ENCODE measurements around the gene DNAJA4. TPM values are rescaled to one million over a fixed set of nuclear protein-coding genes. Genes with fewer than 3 reads are reported as not detected.

DNAJA4 gene
- total RNA-seq, 4 donors from 2014 or later, result 9.5 to 21.9 (median 13.8) TPM

- no peak for TF ChIP-seq CTCF (IDR thresholded peaks at IDR 0.05)
- TF ChIP-seq POLR2A (IDR thresholded peaks at IDR 0.05), result no peak
- no peak for DNase-seq
- peaks cover 0 to 7% of the 10 kb centered on the region in 2 donors for H3K4me1 ChIP-seq
- no peaks in the 10 kb centered on the region for H3K9me3 ChIP-seq
- H3K27me3 ChIP-seq, result no peaks in the 10 kb centered on the region
- no peak overlapping the region for H3K27ac ChIP-seq
- intact Hi-C loops (cut with DNase I), result no loop called here
- H3K4me3 ChIP-seq (replicated peaks in 1 of 3), result no peak overlapping the region
- WGBS, 2 donors, result 84 to 87% methylated on average over 17 to 19 of the region's 19 CpGs
- no peaks in the 10 kb centered on the region for H3K36me3 ChIP-seq
Measured at GRCh38 chr15:78322724-78323521, 58.6 kb downstream of the DNAJA4 start.

GRCh38 chr15:78323693-78324092 lies 59.3 kb downstream of the DNAJA4 start:
- Histone ChIP-seq H3K36me3 (no peaks in the 10 kb centered on the region), H3K27ac (no peak overlapping the region), H3K9me3 (no peaks in the 10 kb centered on the region), H3K4me3 (replicated peaks in 1 of 3) (no peak overlapping the region), H3K27me3 (no peaks in the 10 kb centered on the region), H3K4me1 (peaks cover 0 to 7% of the 10 kb centered on the region in 2 donors)
- WGBS, 2 donors, result 87 to 89% methylated on average over 7 of the region's 7 CpGs
- DNase-seq, result no peak
- intact Hi-C loops (cut with DNase I), result no loop called here
- TF ChIP-seq POLR2A (IDR thresholded peaks at IDR 0.05) (no peak), CTCF (IDR thresholded peaks at IDR 0.05) (no peak)

GRCh38 chr15:78324144-78324543 lies 59.8 kb downstream of the DNAJA4 start:
- intact Hi-C loops (cut with DNase I), result no loop called here
- H3K4me1 ChIP-seq, result peaks cover 0 to 7% of the 10 kb centered on the region in 2 donors
- H3K27me3 ChIP-seq, result no peaks in the 10 kb centered on the region
- H3K9me3 ChIP-seq, result no peaks in the 10 kb centered on the region
- no peak overlapping the region for H3K4me3 ChIP-seq (replicated peaks in 1 of 3)
- no peaks in the 10 kb centered on the region for H3K36me3 ChIP-seq
- DNase-seq, result no peak
- TF ChIP-seq POLR2A (IDR thresholded peaks at IDR 0.05) (no peak), CTCF (IDR thresholded peaks at IDR 0.05) (no peak)
- H3K27ac ChIP-seq, result no peak overlapping the region
- WGBS, 2 donors, result 94 to 95% methylated on average over 5 of the region's 5 CpGs

GRCh38 chr15:78325092-78325843 lies 60.9 kb downstream of the DNAJA4 start:
- WGBS, 2 donors, result 66 to 69% methylated on average over 7 of the region's 7 CpGs
- TF ChIP-seq CTCF (IDR thresholded peaks at IDR 0.05), result no peak
- no peak for TF ChIP-seq POLR2A (IDR thresholded peaks at IDR 0.05)
- Histone ChIP-seq H3K4me1 (peaks cover 0 to 7% of the 10 kb centered on the region in 2 donors), H3K27ac (peak overlapping the region in 1 of 3 donors; percentile 36), H3K4me3 (replicated peaks in 1 of 3) (no peak overlapping the region), H3K36me3 (no peaks in the 10 kb centered on the region), H3K9me3 (no peaks in the 10 kb centered on the region), H3K27me3 (no peaks in the 10 kb centered on the region)
- intact Hi-C loops (cut with DNase I), result no loop called here
- DNase-seq, result peak in 1 of 2 donors; percentile 59

GRCh38 chr15:78327466-78327865 lies 63.1 kb downstream of the DNAJA4 start:
- WGBS, 2 donors, result 55 to 56% methylated on average over 1 of the region's 1 CpG
- no peak overlapping the region for H3K4me3 ChIP-seq (replicated peaks in 1 of 3)
- H3K4me1 ChIP-seq, result peaks cover 0 to 7% of the 10 kb centered on the region in 2 donors
- DNase-seq, result no peak
- TF ChIP-seq POLR2A (IDR thresholded peaks at IDR 0.05) (no peak), CTCF (IDR thresholded peaks at IDR 0.05) (no peak)
- intact Hi-C loops (cut with DNase I), result no loop called here
- H3K27ac ChIP-seq, result no peak overlapping the region
- H3K36me3 ChIP-seq, result no peaks in the 10 kb centered on the region
- H3K9me3 ChIP-seq, result no peaks in the 10 kb centered on the region
- H3K27me3 ChIP-seq, result no peaks in the 10 kb centered on the region
